ENCODE results near the gene ATP6V0A1. TPM values are rescaled to one million over a fixed set of nuclear protein-coding genes. Genes with fewer than 3 reads are reported as not detected.

The ATP6V0A1 gene
- total RNA-seq, 1 experiment from 2014 or later: 13.9 TPM

- DNase-seq (ENCODE audit: low read depth): peak; percentile 82
These were observed 60.3 kb downstream of the ATP6V0A1 start for GRCh38 chr17:42518755-42519545.

GRCh38 chr17:42519546-42520491 lies 61.1 kb downstream of the ATP6V0A1 start:
- DNase-seq (ENCODE audit: low read depth): peak; percentile 98

GRCh38 chr17:42520540-42520951 lies 61.9 kb downstream of the ATP6V0A1 start:
- no peak for DNase-seq (ENCODE audit: low read depth)

GRCh38 chr17:42521036-42521435 lies 62.4 kb downstream of the ATP6V0A1 start:
- peak; percentile 62 for DNase-seq (ENCODE audit: low read depth)

- DNase-seq (ENCODE audit: low read depth): no peak
These were observed 63.1 kb downstream of the ATP6V0A1 start for GRCh38 chr17:42521666-42522262.

- DNase-seq (ENCODE audit: low read depth): no peak
These were observed 63.6 kb downstream of the ATP6V0A1 start for GRCh38 chr17:42522263-42522790.

GRCh38 chr17:42522798-42523278 lies 64.2 kb downstream of the ATP6V0A1 start:
- no peak for DNase-seq (ENCODE audit: low read depth)

- DNase-seq (ENCODE audit: low read depth): peak; percentile 42
These were observed 66.5 kb downstream of the ATP6V0A1 start for GRCh38 chr17:42525221-42525620.

- peak; percentile 66 for DNase-seq (ENCODE audit: low read depth)
These were observed 67.4 kb downstream of the ATP6V0A1 start for GRCh38 chr17:42526031-42526444.

GRCh38 chr17:42527932-42528331 lies 69.3 kb downstream of the ATP6V0A1 start:
- DNase-seq (ENCODE audit: low read depth): no peak

GRCh38 chr17:42529061-42529460 lies 70.4 kb downstream of the ATP6V0A1 start:
- no peak for DNase-seq (ENCODE audit: low read depth)

GRCh38 chr17:42530952-42531454 lies 72.3 kb downstream of the ATP6V0A1 start:
- DNase-seq (ENCODE audit: low read depth): no peak

- peak; percentile 59 for DNase-seq (ENCODE audit: low read depth)
These were observed 73.0 kb downstream of the ATP6V0A1 start for GRCh38 chr17:42531455-42532354.

- no peak for DNase-seq (ENCODE audit: low read depth)
These were observed 76.7 kb downstream of the ATP6V0A1 start for GRCh38 chr17:42535155-42536047.

- peak; percentile 88 for DNase-seq (ENCODE audit: low read depth)
These were observed 77.3 kb downstream of the ATP6V0A1 start, which contains the start of gene NAGLU for GRCh38 chr17:42536048-42536371. TSS of gene NAGLU (plus strand) at chr17:42536241. CDS start at chr17:42536273, 32 bp downstream.

GRCh38 chr17:42536372-42537155 lies 77.9 kb downstream of the ATP6V0A1 start:
- peak; percentile 86 for DNase-seq (ENCODE audit: low read depth)

GRCh38 chr17:42537156-42537805 lies 78.6 kb downstream of the ATP6V0A1 start:
- DNase-seq (ENCODE audit: low read depth): no peak

GRCh38 chr17:42537826-42538451 lies 79.3 kb downstream of the ATP6V0A1 start:
- DNase-seq (ENCODE audit: low read depth): no peak
